IPS-15b (cell line): ENCODE results near the gene SLC30A3.

Source experiments
- H3K27me3 ChIP-seq: one replicate; pipeline ENCODE4 v1.6.1; 2013; ENCODE audit warnings: low read length; ENCODE audit not compliant: control insufficient read depth, insufficient read depth
- H3K36me3 ChIP-seq: one replicate; pipeline ENCODE4 v1.6.1; 2013; ENCODE audit warnings: low read length; ENCODE audit not compliant: control insufficient read depth, insufficient read depth
- H3K4me1 ChIP-seq: one replicate; pipeline ENCODE4 v1.6.1; 2013; ENCODE audit warnings: mild to moderate bottlenecking, low read length; ENCODE audit not compliant: control insufficient read depth, insufficient read depth
- H3K4me3 ChIP-seq: one replicate; pipeline ENCODE4 v1.5.1; 2013; ENCODE audit warnings: low read depth, low read length
- H3K9ac ChIP-seq: one replicate; pipeline ENCODE4 v1.6.1; 2013; ENCODE audit warnings: low read depth, mild to moderate bottlenecking, low read length
- H3K9me3 ChIP-seq: one replicate; pipeline ENCODE4 v1.6.1; 2013; ENCODE audit warnings: mild to moderate bottlenecking, low read length; ENCODE audit not compliant: control insufficient read depth, insufficient read depth

SLC30A3 gene

GRCh38 chr2:27250652-27251379 lies 12.0 kb downstream of the SLC30A3 start:
- no peak overlapping the region for H3K9ac ChIP-seq
- H3K27me3 ChIP-seq: peaks cover 12% of the 10 kb centered on the region
- H3K36me3 ChIP-seq: no peaks in the 10 kb centered on the region
- H3K4me1 ChIP-seq: peaks cover 9% of the 10 kb centered on the region
- no peaks in the 10 kb centered on the region for H3K9me3 ChIP-seq
- H3K4me3 ChIP-seq: peak overlapping the region; percentile 45

GRCh38 chr2:27249891-27250651 lies 12.8 kb downstream of the SLC30A3 start:
- peaks cover 3% of the 10 kb centered on the region for H3K36me3 ChIP-seq
- peak overlapping the region; percentile 32 for H3K9ac ChIP-seq
- H3K4me1 ChIP-seq: peaks cover 9% of the 10 kb centered on the region
- no peaks in the 10 kb centered on the region for H3K9me3 ChIP-seq
- H3K4me3 ChIP-seq: peak overlapping the region; percentile 45
- H3K27me3 ChIP-seq: peaks cover 12% of the 10 kb centered on the region

- H3K9ac ChIP-seq: no peak overlapping the region
- peaks cover 12% of the 10 kb centered on the region for H3K27me3 ChIP-seq
- H3K9me3 ChIP-seq: no peaks in the 10 kb centered on the region
- peaks cover 8% of the 10 kb centered on the region for H3K36me3 ChIP-seq
- H3K4me3 ChIP-seq: no peak overlapping the region
- peaks cover 9% of the 10 kb centered on the region for H3K4me1 ChIP-seq
These were observed 13.5 kb downstream of the SLC30A3 start for GRCh38 chr2:27249159-27249890.

GRCh38 chr2:27247893-27248292 lies 15.0 kb downstream of the SLC30A3 start:
- H3K36me3 ChIP-seq: peaks cover 23% of the 10 kb centered on the region
- H3K27me3 ChIP-seq: peaks cover 12% of the 10 kb centered on the region
- H3K9me3 ChIP-seq: no peaks in the 10 kb centered on the region
- H3K4me1 ChIP-seq: peaks cover 9% of the 10 kb centered on the region
- H3K9ac ChIP-seq: no peak overlapping the region
- H3K4me3 ChIP-seq: no peak overlapping the region

- H3K4me3 ChIP-seq: no peak overlapping the region
- H3K9ac ChIP-seq: no peak overlapping the region
- H3K27me3 ChIP-seq: no peaks in the 10 kb centered on the region
- no peaks in the 10 kb centered on the region for H3K9me3 ChIP-seq
- peaks cover 45% of the 10 kb centered on the region for H3K36me3 ChIP-seq
- H3K4me1 ChIP-seq: peaks cover 2% of the 10 kb centered on the region
These were observed 17.2 kb downstream of the SLC30A3 start for GRCh38 chr2:27245626-27246025.

GRCh38 chr2:27245116-27245515 lies 17.7 kb downstream of the SLC30A3 start:
- Histone ChIP-seq H3K27me3 (no peaks in the 10 kb centered on the region), H3K9ac (no peak overlapping the region), H3K4me1 (no peaks in the 10 kb centered on the region), H3K4me3 (no peak overlapping the region), H3K36me3 (peaks cover 50% of the 10 kb centered on the region), H3K9me3 (no peaks in the 10 kb centered on the region)

DNA sequence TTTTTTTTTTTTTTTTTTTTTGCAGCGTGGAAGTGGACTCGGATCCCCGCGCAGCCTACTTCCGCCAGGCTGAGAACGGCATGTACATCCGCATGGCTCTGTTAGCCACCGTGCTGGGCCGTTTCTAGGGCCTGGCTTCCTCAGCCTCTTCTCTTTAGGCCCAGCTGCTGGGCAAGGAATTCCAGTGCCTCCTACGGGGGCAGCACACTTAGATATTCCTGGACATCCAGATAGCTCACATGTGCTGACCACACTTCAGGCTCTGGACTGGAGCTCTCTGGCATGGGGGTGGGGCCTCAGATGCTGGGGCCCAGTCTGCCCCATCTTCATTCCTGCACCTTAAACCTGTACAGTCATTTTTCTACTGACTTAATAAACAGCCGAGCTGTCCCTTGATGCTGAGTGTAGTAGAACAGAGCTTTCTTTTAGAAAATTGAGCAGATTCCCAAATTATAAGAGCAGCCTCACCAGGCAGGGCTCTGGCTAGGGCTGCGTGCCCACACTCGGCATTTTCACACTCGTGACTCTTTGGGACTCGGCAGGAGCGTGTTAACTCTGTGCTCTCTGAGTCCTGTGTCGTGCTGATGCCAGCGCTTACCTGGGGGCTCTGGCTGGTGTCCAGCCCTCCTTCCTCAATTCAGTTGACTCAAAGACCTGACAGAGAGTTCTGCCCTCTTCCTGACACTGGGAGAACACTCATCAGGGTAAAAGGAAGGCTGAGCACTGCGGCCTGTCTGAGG lies 19.3 kb downstream of the SLC30A3 start:
- no peaks in the 10 kb centered on the region for H3K27me3 ChIP-seq
- no peaks in the 10 kb centered on the region for H3K9me3 ChIP-seq
- H3K4me1 ChIP-seq: no peaks in the 10 kb centered on the region
- H3K4me3 ChIP-seq: no peak overlapping the region
- no peak overlapping the region for H3K9ac ChIP-seq
- H3K36me3 ChIP-seq: peaks cover 64% of the 10 kb centered on the region

DNA sequence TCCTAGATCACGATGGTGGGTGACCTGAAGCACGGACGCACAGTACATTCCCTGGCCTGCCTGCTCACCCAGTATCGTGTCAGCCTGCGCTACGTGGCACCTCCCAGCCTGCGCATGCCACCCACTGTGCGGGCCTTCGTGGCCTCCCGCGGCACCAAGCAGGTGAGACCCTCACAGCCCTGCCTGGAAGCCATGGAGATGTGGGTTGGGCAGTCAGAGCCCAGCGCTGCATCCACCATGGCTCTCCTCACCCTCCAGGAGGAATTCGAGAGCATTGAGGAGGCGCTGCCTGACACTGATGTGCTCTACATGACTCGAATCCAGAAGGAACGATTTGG lies 20.3 kb downstream of the SLC30A3 start:
- H3K9ac ChIP-seq: no peak overlapping the region
- H3K4me1 ChIP-seq: no peaks in the 10 kb centered on the region
- peaks cover 74% of the 10 kb centered on the region for H3K36me3 ChIP-seq

GRCh38 chr2:27241761-27242613 lies 20.9 kb downstream of the SLC30A3 start:
- Histone ChIP-seq H3K9ac (no peak overlapping the region), H3K9me3 (no peaks in the 10 kb centered on the region), H3K36me3 (peaks cover 80% of the 10 kb centered on the region), H3K27me3 (no peaks in the 10 kb centered on the region), H3K4me3 (no peak overlapping the region), H3K4me1 (no peaks in the 10 kb centered on the region)

More for the DNA sequence above, 20.3 kb downstream of the SLC30A3 start:
- no peaks in the 10 kb centered on the region for H3K27me3 ChIP-seq
- no peak overlapping the region for H3K4me3 ChIP-seq
- H3K9me3 ChIP-seq: no peaks in the 10 kb centered on the region

GRCh38 chr2:27240406-27240805 lies 22.4 kb downstream of the SLC30A3 start:
- no peaks in the 10 kb centered on the region for H3K27me3 ChIP-seq
- H3K9ac ChIP-seq: no peak overlapping the region
- no peaks in the 10 kb centered on the region for H3K4me1 ChIP-seq
- no peak overlapping the region for H3K4me3 ChIP-seq
- H3K36me3 ChIP-seq: peaks cover 94% of the 10 kb centered on the region
- no peaks in the 10 kb centered on the region for H3K9me3 ChIP-seq

DNA sequence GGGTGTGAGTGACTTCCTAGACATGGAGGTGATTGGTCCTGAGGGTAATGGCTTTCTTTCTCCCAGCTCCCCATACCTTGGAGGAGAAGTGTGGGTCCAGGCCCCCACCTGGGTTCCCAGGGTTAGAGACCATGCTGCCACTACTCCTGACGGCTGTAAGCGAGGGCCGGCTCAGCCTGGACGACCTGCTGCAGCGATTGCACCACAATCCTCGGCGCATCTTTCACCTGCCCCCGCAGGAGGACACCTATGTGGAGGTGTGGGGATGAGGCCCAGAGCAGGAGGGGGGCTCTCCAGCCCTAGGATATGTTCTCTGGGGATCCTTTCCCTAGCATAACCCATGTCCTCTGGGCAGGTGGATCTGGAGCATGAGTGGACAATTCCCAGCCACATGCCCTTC lies 23.9 kb downstream of the SLC30A3 start:
- Histone ChIP-seq H3K4me1 (no peaks in the 10 kb centered on the region), H3K9me3 (no peaks in the 10 kb centered on the region), H3K27me3 (no peaks in the 10 kb centered on the region), H3K4me3 (no peak overlapping the region), H3K36me3 (peaks cover 96% of the 10 kb centered on the region), H3K9ac (no peak overlapping the region)
